Upper lobe of left lung (tissue), 4 donors: Measurements from ENCODE around the gene KRTAP5-7.

ENCODE experiments used
- CTCF ChIP-seq, 6 experiments: fragments of 450-650 bp in 4 of 6; fragments of 200-600 bp in 2 of 6; sonication (generic) in 2 of 6; IDR thresholded peaks; one replicate each; pipeline ENCODE4 v1.5.1; 2016 to 2019; ENCODE audit warnings: antibody characterized with exemption in 6 of 6
- EP300 ChIP-seq, 4 donors: sonication (generic); formaldehyde crosslinking; IDR thresholded peaks; one replicate each; pipeline ENCODE4 v1.5.1; 2017; ENCODE audit warnings: antibody characterized with exemption in 4 of 4, control low read depth in 2 of 4
- POLR2A ChIP-seq, 4 donors: fragments of 450-650 bp; IDR thresholded peaks; one replicate each; pipeline ENCODE4 v1.5.1; 2016 to 2017; ENCODE audit warnings: antibody characterized with exemption in 4 of 4, mild to moderate bottlenecking in 2 of 4
- POLR2AphosphoS5 ChIP-seq, 2 donors: sonication (generic); formaldehyde crosslinking; IDR thresholded peaks; one replicate each; pipeline ENCODE4 v1.5.1; 2017; ENCODE audit warnings: antibody characterized with exemption in 2 of 2

- TF ChIP-seq CTCF (IDR thresholded peaks at IDR 0.05) = no peak
- no peak for TF ChIP-seq POLR2AphosphoS5 (IDR thresholded peaks at IDR 0.05)
- no peak for TF ChIP-seq POLR2A (IDR thresholded peaks at IDR 0.05)
- no peak for TF ChIP-seq EP300 (IDR thresholded peaks at IDR 0.05)
Measured at GRCh38 chr11:71572811-71573210, 45.7 kb downstream of the KRTAP5-7 start.
